ENCODE measurements around the gene TRIM72. TPM values are rescaled to one million over a fixed set of nuclear protein-coding genes. Genes with fewer than 3 reads are reported as not detected.

Gene TRIM72, protein sequence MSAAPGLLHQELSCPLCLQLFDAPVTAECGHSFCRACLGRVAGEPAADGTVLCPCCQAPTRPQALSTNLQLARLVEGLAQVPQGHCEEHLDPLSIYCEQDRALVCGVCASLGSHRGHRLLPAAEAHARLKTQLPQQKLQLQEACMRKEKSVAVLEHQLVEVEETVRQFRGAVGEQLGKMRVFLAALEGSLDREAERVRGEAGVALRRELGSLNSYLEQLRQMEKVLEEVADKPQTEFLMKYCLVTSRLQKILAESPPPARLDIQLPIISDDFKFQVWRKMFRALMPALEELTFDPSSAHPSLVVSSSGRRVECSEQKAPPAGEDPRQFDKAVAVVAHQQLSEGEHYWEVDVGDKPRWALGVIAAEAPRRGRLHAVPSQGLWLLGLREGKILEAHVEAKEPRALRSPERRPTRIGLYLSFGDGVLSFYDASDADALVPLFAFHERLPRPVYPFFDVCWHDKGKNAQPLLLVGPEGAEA
- total RNA-seq (2021; fragmentation: NEBNext Ultra II Directional; extraction: Animal tissue kit (Norgen Biotek cat#: 25700)), result 1.3 and 2.1 TPM in 2 replicates
- polyA plus RNA-seq (2011; rRNA removed), result 0.57 and 0.97 TPM in 2 replicates
- polyA plus RNA-seq (2011; cell fraction: cytosol; rRNA removed), result 0.58 TPM
- 1.3 TPM for polyA plus RNA-seq (2011; cell fraction: nucleus; rRNA removed)
- 0.84 to 1.6 TPM (median 1.1 TPM) in 4 replicates for polyA plus RNA-seq (2012, experiment 1 of 2)
- 0.38 TPM for polyA plus RNA-seq (2012, experiment 2 of 2)
- 0.28 TPM for polyA plus RNA-seq (2013, experiment 1 of 2)
- 0.26 TPM for polyA plus RNA-seq (2013, experiment 2 of 2)
- 0.57 and 0.93 TPM in 2 replicates for polyA minus RNA-seq (2011; rRNA and poly(A)+ RNA removed)
- 2.1 TPM for polyA minus RNA-seq (2011; cell fraction: cytosol; rRNA and poly(A)+ RNA removed)
- polyA minus RNA-seq (2011; cell fraction: nucleus; rRNA and poly(A)+ RNA removed), result 0.50 TPM
- long read RNA-seq, experiment 1, result 0 reads
- long read RNA-seq, experiment 2, result 0 reads

GRCh38 chr16:31213877-31214707 is at the start of gene TRIM72:
TRIM72 (plus strand) TSS chr16:31214119; CDS start chr16:31214739, 620 bp downstream.
- Histone ChIP-seq H3K9me3 (ENCODE audit: insufficient read depth in 2 of 2, low read depth in 1 of 2, low read length in 1 of 2) (no peaks in the 10 kb centered on the region), H3K79me1 (ENCODE audit: low read depth, low read length) (no peaks in the 10 kb centered on the region), H3K27me3 (replicated peaks in 1 of 4; ENCODE audit: control insufficient read depth in 3 of 4, extremely low read depth in 1 of 4, insufficient read depth in 3 of 4, low read length in 3 of 4) (peaks cover 8 to 21% (median 19%) of the 10 kb centered on the region in 4 experiments), H4K91ac (replicated peaks; ENCODE audit: insufficient read length, low read length) (peak within 1 kb of the TSS; percentile 99), H3K27ac (ENCODE audit: low read depth, low read length) (no peak within 1 kb of the TSS), H3K9ac (replicated peaks in 1 of 4; ENCODE audit: extremely low read depth in 1 of 4, low read depth in 3 of 4, low read length in 3 of 4) (peak within 1 kb of the TSS; percentile 4 to 71 (median 40); a peak in 5 of 7 replicates), H4K8ac (ENCODE audit: extremely low read depth, insufficient read depth, low read length) (peak within 1 kb of the TSS; percentile 93), H3K36me3 (ENCODE audit: control insufficient read depth in 2 of 4, insufficient read depth in 4 of 4, low read length in 3 of 4) (no peaks in the 10 kb centered on the region), H2BK20ac (ENCODE audit: low read length) (peak within 1 kb of the TSS; percentile 48; the same call in 1 of the 2 replicates), H4K5ac (ENCODE audit: insufficient read length, low read depth, low read length) (peak within 1 kb of the TSS; percentile 96), H3K79me2 (ENCODE audit: control insufficient read depth in 1 of 2, insufficient read depth in 2 of 2, low read length in 2 of 2) (no peaks in the 10 kb centered on the region), H2BK5ac (ENCODE audit: low read depth, low read length) (peak within 1 kb of the TSS; percentile 83; the same call in 1 of the 2 replicates), H3K56ac (replicated peaks; ENCODE audit: insufficient read length, low read depth, low read length) (peak within 1 kb of the TSS; percentile 92), H2AK5ac (ENCODE audit: low read depth, low read length) (no peak within 1 kb of the TSS), H3K23ac (ENCODE audit: insufficient read length) (no peak within 1 kb of the TSS), H4K20me1 (replicated peaks in 1 of 2; ENCODE audit: control insufficient read depth in 1 of 2, insufficient read depth in 2 of 2, low read length in 2 of 2) (no peaks in the 10 kb centered on the region), H3K4ac (replicated peaks; ENCODE audit: insufficient read length, low read depth, low read length) (peak within 1 kb of the TSS; percentile 96), H3K14ac (ENCODE audit: insufficient read length) (peak within 1 kb of the TSS; percentile 78), H2BK15ac (ENCODE audit: low read length) (peak within 1 kb of the TSS; percentile 95; the same call in 1 of the 2 replicates), H2AFZ (ENCODE audit: low read length) (no peak within 1 kb of the TSS), H3K18ac (ENCODE audit: extremely low read depth, low read length) (peak within 1 kb of the TSS; percentile 97), H3K4me3 (ENCODE audit: extremely low read depth in 1 of 4, insufficient read depth in 2 of 4, low read depth in 3 of 4, low read length in 4 of 4) (peak within 1 kb of the TSS; percentile 30 to 74 (median 59)), H3K23me2 (ENCODE audit: low read depth, low read length) (peaks cover 19% of the 10 kb centered on the region), H3K4me1 (replicated peaks in 1 of 4; ENCODE audit: control insufficient read depth in 3 of 4, insufficient read depth in 4 of 4, low read length in 3 of 4) (peaks cover 0 to 33% (median 20%) of the 10 kb centered on the region in 4 experiments; a peak in 6 of 7 replicates), H2BK12ac (ENCODE audit: low read depth, low read length) (peak within 1 kb of the TSS; percentile 99; the same call in 1 of the 2 replicates), H3K4me2 (ENCODE audit: insufficient read depth in 1 of 2, low read depth in 2 of 2, low read length in 2 of 2) (peak within 1 kb of the TSS; percentile 79 to 92), H2BK120ac (replicated peaks; ENCODE audit: low read depth, low read length) (peak within 1 kb of the TSS; percentile 87)
- TF ChIP-seq EGR1 (IDR thresholded peaks at IDR 0.05; ENCODE audit: borderline replicate concordance, low read depth, low read length) (no peak), SUZ12 (IDR thresholded peaks at IDR 0.05; ENCODE audit: low read length) (no peak), SIN3A (conservative IDR thresholded peaks at IDR 0.05 in 1 of 2, IDR thresholded peaks at IDR 0.05 in 1 of 2; ENCODE audit: low read depth in 1 of 2, low read length in 2 of 2) (0 out of 4 replicates have a peak, but pooled peaks of 1 of the 2 experiments have one; percentile 3)
- ChIA-PET POLR2A (ENCODE audit: partially characterized antibody) (interaction anchor here (0.6 to 24.0 kb wide), 14 partner anchors 17 to 498 kb away, joined by 3 to 430 read pairs (median 5); partner anchors contain the start of genes FUS and PYCARD), CTCF (ENCODE audit: partially characterized antibody) (interaction anchor here (0.8 to 2.3 kb wide), 9 partner anchors 10 to 246 kb away, joined by 3 to 8 read pairs (median 3); no protein-coding TSS in a partner anchor)
- FAIRE-seq (no peak), DNase-seq (ENCODE audit: low read depth in 1 of 2, low spot score in 2 of 2) (no peak)
- 40% methylated on average over 25 of the region's 25 CpGs; no CpG with 5 or more reads in 1 of the 2 experiments for WGBS, 2 experiments (ENCODE audit: extremely low coverage in 1 of 2, insufficient coverage in 1 of 2, insufficient read length in 1 of 2, insufficient replicate concordance in 2 of 2, low coverage in 1 of 2, low lambda C conversion rate in 2 of 2, missing lambda C conversion rate in 1 of 2)

All from H1 (cell line).